HG03571 (cell line): ENCODE data around the gene RTBDN.

Experiments used
- ATAC-seq: cut with Tn5 transposase; IDR thresholded peaks from one replicate; pipeline ENCODE4 v1.9.1; 2021; ENCODE audit not compliant: unreplicated experiment

Gene RTBDN

GRCh38 chr19:12782424-12783290 lies 51.7 kb downstream of the RTBDN start:
- peak; percentile 21 for ATAC-seq

- ATAC-seq, result no peak
Measured at GRCh38 chr19:12782174-12782423, 52.3 kb downstream of the RTBDN start.

- ATAC-seq, result no peak
Measured at GRCh38 chr19:12779162-12779993, 55.0 kb downstream of the RTBDN start.

- ATAC-seq, result no peak
Measured at GRCh38 chr19:12778905-12779161, 55.5 kb downstream of the RTBDN start.

GRCh38 chr19:12778017-12778904 lies 56.1 kb downstream of the RTBDN start:
- ATAC-seq, result no peak

DNA sequence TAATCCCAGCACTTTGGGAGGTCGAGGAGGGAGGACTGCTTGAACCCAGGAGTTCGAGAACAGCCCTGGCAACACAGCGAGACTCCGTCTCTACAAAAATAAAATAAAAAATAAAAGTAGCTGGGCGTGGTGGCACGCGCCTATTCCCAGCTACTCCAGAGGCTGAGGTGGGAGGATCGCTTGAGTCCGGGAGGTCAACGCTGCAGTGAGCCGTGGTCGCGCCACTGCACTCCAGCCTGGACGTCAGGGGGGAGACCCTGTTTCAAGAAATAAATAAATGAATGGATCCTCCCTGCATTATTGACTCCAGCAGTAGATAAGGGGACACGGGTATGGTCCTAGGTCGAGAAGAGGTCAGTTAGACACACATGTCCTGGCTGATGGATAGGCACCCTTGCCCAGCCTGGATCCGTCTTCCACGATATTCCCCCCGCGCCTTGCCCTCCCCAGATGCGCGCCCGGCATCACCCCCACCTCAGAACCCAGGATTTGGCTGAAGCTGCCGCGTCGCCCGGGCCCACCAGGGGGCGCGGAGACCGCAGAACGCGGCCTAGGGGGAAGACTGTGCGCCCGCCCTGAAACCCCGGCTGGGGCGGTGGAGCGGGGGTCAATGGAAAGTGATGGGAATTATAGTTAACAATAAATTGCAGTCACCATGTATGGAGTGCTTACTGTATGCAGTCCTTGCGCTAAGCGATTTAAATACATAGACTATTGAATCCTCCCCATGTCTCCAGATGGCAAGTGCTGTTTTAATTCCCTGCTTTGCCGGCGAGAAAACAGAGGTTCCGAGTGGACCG lies 57.0 kb downstream of the RTBDN start:
- ATAC-seq, result no peak
